ENCODE data around the gene DRAM1.

DNA sequence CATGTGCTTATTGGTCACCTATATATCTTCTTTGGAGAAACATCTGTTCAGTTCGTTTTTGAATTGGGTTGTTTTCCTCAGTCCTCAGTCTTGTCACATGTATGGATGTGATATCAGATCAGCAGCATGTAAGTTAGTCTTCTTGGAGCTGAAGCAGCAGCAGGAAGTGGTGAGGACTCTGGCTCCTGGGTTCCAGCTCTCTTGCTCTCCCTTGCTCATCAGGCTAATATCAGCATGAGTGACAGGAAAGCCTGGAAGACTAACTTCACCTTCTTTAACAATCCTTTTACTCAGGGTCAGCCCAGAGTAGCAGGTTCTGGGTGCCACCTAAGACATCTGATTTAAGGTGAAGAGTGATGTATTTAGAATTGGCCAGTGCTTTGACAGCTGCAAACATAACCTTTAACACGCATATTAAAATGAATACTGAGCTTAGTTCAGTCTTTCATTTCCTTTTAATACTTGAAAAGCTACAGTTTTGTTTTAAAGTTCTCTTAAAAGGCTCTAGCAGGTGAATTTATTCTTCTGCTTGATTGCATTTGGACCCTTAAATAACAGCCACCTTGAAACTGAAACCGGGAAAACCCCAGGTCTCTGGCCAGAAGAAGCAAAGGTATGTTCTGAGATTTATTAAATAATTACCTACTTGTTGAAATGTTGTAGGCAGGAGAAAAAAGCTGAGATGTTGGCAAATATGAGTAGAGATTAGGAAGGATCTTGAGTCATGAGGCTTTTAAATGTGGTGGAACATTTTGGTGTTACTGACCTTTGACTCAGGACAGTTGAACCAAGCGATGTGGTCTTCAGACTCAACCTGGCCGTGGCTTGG lies 54.3 kb downstream of the DRAM1 start:
- TF ChIP-seq, protein P1, sequence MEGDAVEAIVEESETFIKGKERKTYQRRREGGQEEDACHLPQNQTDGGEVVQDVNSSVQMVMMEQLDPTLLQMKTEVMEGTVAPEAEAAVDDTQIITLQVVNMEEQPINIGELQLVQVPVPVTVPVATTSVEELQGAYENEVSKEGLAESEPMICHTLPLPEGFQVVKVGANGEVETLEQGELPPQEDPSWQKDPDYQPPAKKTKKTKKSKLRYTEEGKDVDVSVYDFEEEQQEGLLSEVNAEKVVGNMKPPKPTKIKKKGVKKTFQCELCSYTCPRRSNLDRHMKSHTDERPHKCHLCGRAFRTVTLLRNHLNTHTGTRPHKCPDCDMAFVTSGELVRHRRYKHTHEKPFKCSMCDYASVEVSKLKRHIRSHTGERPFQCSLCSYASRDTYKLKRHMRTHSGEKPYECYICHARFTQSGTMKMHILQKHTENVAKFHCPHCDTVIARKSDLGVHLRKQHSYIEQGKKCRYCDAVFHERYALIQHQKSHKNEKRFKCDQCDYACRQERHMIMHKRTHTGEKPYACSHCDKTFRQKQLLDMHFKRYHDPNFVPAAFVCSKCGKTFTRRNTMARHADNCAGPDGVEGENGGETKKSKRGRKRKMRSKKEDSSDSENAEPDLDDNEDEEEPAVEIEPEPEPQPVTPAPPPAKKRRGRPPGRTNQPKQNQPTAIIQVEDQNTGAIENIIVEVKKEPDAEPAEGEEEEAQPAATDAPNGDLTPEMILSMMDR (IDR thresholded peaks at IDR 0.05): no peak
- no peak for TF ChIP-seq POLR2A (IDR thresholded peaks at IDR 0.05)

All from lower leg skin (tissue), 3 donors.